Measurements from ENCODE around the gene FGD4.
"Not testable (repeated sequence)": the region's sequence is repeated elsewhere in the genome, so short reads cannot be mapped to it uniquely, and the experiment has no call there.

FGD4 gene

DNA sequence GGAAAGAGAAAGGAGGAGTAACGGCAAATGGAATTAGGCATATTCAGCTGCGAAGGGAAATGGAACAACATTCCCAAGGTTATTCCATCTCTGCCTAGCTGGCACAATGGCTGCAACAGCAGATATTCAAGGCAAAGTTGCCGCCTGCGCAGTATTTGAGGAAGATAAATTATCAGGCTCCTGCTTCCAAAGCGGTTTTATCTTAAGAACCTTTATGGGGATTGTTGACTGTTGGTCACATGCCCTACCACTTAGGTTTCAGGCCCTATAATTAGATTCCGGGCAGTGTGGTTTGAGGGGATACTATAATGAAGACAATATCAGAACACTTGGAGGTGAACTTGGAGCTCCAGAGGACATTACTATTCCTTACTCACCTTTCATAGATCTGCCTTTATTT, 99.7 kb downstream of the FGD4 start:
- Histone ChIP-seq H3K9ac (ENCODE audit: low read depth, low read length) (no peak overlapping the region), H3K4me1 (ENCODE audit: control insufficient read depth, insufficient read depth, low read length) (peaks cover 29% of the 10 kb centered on the region), H3K27me3 (ENCODE audit: control insufficient read depth, insufficient read depth, low read length) (no peaks in the 10 kb centered on the region), H3K36me3 (ENCODE audit: insufficient read depth, low read length) (no peaks in the 10 kb centered on the region), H3K4me2 (ENCODE audit: low read length) (no peak overlapping the region), H3K4me3 (ENCODE audit: low read length) (no peak overlapping the region), H3K9me3 (replicated peaks; ENCODE audit: low read length) (no peaks in the 10 kb centered on the region)

DNA sequence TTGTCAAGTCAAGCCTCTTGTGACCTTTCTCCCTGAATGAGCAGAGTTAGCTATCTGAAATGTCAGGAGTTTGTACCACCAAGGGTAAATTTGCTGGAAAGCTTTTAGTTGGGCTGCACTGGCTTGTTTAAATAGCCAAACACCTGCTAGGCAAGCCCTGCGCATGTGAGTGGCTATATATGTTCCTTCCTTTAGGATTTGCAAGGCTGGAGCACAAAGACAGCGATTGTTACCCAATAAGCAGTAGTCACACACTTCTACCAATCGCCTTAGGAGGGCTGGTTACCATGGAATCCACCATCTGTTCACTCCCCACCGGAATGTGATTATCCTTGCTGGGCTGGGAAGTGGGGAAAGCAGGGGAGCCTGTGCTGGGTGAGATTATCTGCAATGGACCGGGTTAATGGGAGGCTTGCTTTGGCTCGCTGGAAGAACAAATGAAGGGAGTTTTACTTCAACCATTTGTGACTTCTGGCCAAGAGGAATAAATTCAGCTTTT, 102.5 kb downstream of the FGD4 start:
- no peaks in the 10 kb centered on the region for H3K27me3 ChIP-seq (ENCODE audit: control insufficient read depth, insufficient read depth, low read length)
- H3K4me1 ChIP-seq (ENCODE audit: control insufficient read depth, insufficient read depth, low read length): peaks cover 37% of the 10 kb centered on the region
- peak overlapping the region; percentile 58 for H3K4me3 ChIP-seq (ENCODE audit: low read length)
- H3K9ac ChIP-seq (ENCODE audit: low read depth, low read length): peak overlapping the region; percentile 59
- H3K9me3 ChIP-seq (replicated peaks; ENCODE audit: low read length): no peaks in the 10 kb centered on the region
- H3K4me2 ChIP-seq (ENCODE audit: low read length): peak overlapping the region; percentile 74
- H3K36me3 ChIP-seq (ENCODE audit: insufficient read depth, low read length): no peaks in the 10 kb centered on the region

DNA sequence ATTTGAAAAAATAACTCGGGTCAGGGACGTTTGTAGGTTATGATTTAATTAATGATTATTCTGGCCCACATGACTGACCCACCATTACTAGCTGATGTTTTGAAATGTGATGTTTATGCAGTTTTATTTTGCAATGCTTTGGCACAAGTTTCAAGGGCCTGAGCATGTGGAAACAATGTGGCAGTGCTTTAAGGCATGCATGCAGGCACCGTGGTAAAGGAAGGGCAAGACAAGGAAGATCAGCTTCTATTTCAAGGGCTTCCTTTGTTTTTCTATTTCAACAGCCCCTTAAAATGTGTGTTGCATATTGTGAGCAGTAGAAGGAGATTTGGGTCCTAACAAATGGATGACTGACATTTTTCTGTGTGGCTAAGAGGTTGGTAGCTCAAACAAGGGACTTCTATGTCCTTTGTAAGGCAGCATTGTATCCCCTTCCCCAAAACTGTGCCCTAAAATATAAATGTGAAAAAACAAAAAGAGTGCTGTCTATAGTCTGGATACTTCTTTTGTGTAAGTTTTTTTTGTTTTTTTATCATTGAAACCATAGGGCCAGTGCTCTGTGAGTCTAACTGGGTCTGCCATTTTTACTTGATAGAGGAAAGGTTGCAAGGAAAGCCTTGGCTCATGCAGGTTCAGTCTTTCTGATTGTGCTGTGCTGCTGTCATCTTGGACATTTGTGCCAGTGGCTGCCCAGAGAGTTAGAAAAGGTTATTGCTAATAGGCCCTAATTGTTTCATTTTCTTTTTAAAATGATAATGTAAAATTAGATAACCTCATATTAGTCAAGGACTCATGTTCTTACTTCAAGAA, 103.5 kb downstream of the FGD4 start:
- H3K4me2 ChIP-seq (ENCODE audit: low read length): peak overlapping the region; percentile 74

DNA sequence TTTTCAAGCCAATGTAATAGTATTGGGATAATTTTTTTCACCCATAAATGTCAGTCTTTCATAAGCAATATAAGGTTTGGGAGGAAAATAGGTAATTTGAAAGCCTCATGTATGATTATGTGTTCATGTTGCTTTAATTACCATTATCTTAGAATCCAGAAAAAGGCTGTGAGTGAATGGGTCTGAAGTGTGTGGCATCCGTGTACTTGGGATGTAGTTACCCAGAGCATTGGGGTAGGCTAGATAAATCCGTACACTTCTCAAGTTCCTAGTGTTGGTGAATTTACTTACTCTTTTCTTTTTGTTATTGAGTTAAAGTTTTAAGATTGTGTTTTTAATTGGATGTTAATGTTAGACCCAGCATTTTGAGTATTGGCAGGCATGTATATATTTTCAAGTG, 104.4 kb downstream of the FGD4 start:
- H3K4me3 ChIP-seq (ENCODE audit: low read length): peak overlapping the region; percentile 58
- no peak overlapping the region for H3K9ac ChIP-seq (ENCODE audit: low read depth, low read length)
- no peaks in the 10 kb centered on the region for H3K27me3 ChIP-seq (ENCODE audit: control insufficient read depth, insufficient read depth, low read length)
- peak overlapping the region; percentile 74 for H3K4me2 ChIP-seq (ENCODE audit: low read length)
- peaks cover 37% of the 10 kb centered on the region for H3K4me1 ChIP-seq (ENCODE audit: control insufficient read depth, insufficient read depth, low read length)
- no peaks in the 10 kb centered on the region for H3K9me3 ChIP-seq (replicated peaks; ENCODE audit: low read length)
- H3K36me3 ChIP-seq (ENCODE audit: insufficient read depth, low read length): no peaks in the 10 kb centered on the region

More for the DNA sequence above, 103.5 kb downstream of the FGD4 start:
- no peaks in the 10 kb centered on the region for H3K36me3 ChIP-seq (ENCODE audit: insufficient read depth, low read length)
- peak overlapping the region; percentile 58 for H3K4me3 ChIP-seq (ENCODE audit: low read length)
- peak overlapping the region; percentile 59 for H3K9ac ChIP-seq (ENCODE audit: low read depth, low read length)
- no peaks in the 10 kb centered on the region for H3K9me3 ChIP-seq (replicated peaks; ENCODE audit: low read length)
- H3K27me3 ChIP-seq (ENCODE audit: control insufficient read depth, insufficient read depth, low read length): no peaks in the 10 kb centered on the region
- H3K4me1 ChIP-seq (ENCODE audit: control insufficient read depth, insufficient read depth, low read length): peaks cover 37% of the 10 kb centered on the region

DNA sequence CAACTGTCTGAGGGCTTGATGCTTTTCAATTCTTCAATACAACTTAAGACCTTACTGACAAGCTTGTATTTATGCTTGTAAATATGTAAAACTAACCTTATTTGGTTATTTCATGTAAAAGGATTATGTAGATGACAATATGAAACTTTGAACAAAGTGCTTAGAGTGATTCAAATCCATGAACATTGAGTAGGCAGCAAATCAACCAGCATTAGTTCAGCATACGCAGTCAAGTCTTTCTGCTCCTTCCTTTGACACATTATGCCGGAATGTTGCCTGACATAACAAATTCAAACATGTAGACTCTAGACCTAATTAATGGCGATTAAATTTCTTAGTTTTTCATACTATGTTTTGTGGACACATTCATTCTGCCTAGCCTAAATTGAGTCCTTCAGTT, 105.2 kb downstream of the FGD4 start:
- Histone ChIP-seq H3K36me3 (ENCODE audit: insufficient read depth, low read length) (no peaks in the 10 kb centered on the region), H3K4me2 (ENCODE audit: low read length) (peak overlapping the region; percentile 17), H3K4me1 (ENCODE audit: control insufficient read depth, insufficient read depth, low read length) (peaks cover 29% of the 10 kb centered on the region), H3K27me3 (ENCODE audit: control insufficient read depth, insufficient read depth, low read length) (no peaks in the 10 kb centered on the region), H3K9me3 (replicated peaks; ENCODE audit: low read length) (no peaks in the 10 kb centered on the region), H3K9ac (ENCODE audit: low read depth, low read length) (no peak overlapping the region), H3K4me3 (ENCODE audit: low read length) (no peak overlapping the region)

DNA sequence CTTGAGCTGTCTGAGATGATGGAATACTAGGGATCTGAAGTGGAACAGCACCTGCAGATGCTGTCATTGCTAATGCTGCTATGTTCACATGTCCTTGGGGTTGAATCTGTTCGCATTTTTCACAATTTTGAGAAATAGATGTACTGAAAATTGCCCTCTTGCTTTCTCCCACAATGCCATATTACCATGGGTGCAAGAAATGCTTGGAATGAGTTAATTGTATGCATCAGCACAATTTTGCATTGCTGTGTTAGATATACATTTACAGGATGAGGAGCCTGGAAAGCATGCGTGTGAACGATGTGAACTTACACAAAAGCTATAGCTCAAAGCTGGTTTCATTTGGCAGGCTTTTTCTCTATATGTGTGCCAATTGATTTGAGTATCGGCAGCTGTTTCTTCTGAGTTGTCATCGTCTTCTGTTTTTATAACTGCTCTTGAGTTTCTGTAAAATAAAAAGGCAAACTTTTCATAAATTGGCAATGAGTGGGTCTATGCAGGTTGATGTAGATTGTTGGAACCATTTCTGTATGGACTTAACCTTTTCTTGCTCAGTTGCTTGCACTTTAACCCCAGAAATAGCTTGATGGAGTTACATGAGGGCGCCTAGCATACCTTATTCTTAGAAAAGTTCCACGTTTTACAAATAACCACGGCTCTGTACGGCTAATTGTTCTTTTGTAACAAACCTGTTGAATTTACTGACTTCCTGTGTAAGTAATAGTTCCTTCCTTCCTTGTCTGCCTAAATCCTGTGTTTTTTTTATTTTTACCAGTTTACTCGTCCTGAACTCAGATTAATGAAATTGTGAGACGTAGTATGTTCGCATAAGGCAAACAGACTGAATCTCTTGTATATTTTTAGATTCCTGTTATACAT, 105.9 kb downstream of the FGD4 start:
- Histone ChIP-seq H3K36me3 (ENCODE audit: insufficient read depth, low read length) (no peaks in the 10 kb centered on the region), H3K4me1 (ENCODE audit: control insufficient read depth, insufficient read depth, low read length) (peaks cover 29% of the 10 kb centered on the region), H3K27me3 (ENCODE audit: control insufficient read depth, insufficient read depth, low read length) (no peaks in the 10 kb centered on the region), H3K9me3 (replicated peaks; ENCODE audit: low read length) (no peaks in the 10 kb centered on the region), H3K9ac (ENCODE audit: low read depth, low read length) (no peak overlapping the region), H3K4me2 (ENCODE audit: low read length) (peak overlapping the region; percentile 17), H3K4me3 (ENCODE audit: low read length) (no peak overlapping the region)

DNA sequence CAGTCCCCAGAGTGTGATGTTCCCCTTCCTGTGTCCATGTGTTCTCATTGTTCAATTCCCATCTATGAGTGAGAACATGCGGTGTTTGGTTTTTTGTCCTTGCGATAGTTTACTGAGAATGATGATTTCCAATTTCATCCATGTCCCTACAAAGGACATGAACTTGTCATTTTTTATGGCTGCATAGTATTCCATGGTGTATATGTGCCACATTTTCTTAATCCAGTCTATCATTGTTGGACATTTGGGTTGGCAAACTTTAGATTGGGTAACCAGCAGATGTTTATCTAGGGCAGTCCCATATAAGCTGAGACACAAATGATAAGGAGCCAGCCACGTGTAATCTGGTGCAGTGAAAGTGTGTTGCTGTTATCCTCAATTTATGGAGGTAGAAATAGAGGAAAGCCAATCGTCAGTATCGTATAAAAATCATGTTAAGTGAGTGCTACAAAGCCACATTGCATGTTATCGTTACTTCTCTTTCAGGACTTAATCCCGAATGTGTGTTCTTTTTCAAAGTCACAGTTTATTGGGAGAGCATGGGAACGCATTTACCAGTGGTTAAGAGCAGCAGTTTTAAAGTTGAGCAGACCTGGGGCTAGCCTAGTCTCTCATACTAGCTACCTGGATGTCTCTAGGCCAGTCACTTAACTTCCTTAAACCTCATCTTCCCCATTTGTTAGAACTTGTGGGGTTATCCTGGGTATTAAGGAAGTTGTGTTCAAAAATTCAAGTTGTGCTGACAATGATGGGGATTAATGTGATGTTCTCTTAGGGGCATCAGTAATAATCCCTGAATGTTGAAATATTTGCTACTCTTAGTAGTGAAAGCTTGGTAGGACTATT, 108.0 kb downstream of the FGD4 start:
- not testable (repeated sequence) for H3K27me3 ChIP-seq (ENCODE audit: control insufficient read depth, insufficient read depth, low read length); H3K36me3 ChIP-seq (ENCODE audit: insufficient read depth, low read length); H3K4me2 ChIP-seq (ENCODE audit: low read length); H3K4me3 ChIP-seq (ENCODE audit: low read length); H3K9me3 ChIP-seq (replicated peaks; ENCODE audit: low read length); H3K9ac ChIP-seq (ENCODE audit: low read depth, low read length)
- H3K4me1 ChIP-seq (ENCODE audit: control insufficient read depth, insufficient read depth, low read length): peaks cover 20% of the 10 kb centered on the region

DNA sequence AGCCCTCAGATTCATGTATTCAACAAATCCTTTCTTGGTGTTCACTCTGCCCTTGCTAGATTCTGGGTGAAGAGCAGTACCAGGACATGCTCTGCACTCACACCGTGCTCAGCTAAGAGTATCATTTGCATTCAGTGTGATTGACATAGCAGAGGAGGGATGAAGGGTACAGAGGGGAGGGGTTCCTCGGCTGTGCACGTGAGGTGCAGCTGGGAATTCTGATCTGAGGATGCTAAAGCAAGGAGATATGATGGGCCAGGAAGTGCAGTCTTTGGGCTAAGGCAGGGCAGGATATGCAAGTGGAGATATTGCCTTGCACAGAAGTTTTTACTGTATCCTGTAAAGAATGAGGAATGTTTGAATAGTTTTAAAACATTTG, 108.6 kb downstream of the FGD4 start:
- H3K4me1 ChIP-seq (ENCODE audit: control insufficient read depth, insufficient read depth, low read length): peaks cover 13% of the 10 kb centered on the region
- H3K36me3 ChIP-seq (ENCODE audit: insufficient read depth, low read length): no peaks in the 10 kb centered on the region

DNA sequence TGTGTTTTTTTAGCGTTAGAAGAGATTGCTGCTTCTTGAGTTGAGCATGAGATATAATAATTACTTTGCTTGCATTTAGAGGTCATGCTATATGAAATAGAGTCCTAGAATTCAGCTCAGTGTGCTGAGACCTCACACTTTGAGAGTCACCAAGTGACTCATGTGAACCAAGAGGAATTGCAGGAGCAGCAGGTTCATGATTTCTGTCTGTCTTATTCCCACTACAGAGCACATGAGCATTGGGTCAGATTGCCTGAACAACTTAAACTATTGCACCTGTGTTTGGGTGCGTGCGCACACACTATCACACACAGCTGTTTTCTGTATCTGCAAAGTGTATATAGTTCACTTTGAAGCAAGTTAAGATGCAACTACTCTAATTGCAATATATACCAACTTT, 109.3 kb downstream of the FGD4 start:
- Histone ChIP-seq H3K4me1 (ENCODE audit: control insufficient read depth, insufficient read depth, low read length) (peaks cover 8% of the 10 kb centered on the region), H3K9ac (ENCODE audit: low read depth, low read length) (no peak overlapping the region)

More for the DNA sequence above, 108.6 kb downstream of the FGD4 start:
- Histone ChIP-seq H3K4me2 (ENCODE audit: low read length) (no peak overlapping the region), H3K27me3 (ENCODE audit: control insufficient read depth, insufficient read depth, low read length) (no peaks in the 10 kb centered on the region), H3K4me3 (ENCODE audit: low read length) (no peak overlapping the region), H3K9ac (ENCODE audit: low read depth, low read length) (no peak overlapping the region), H3K9me3 (replicated peaks; ENCODE audit: low read length) (no peaks in the 10 kb centered on the region)

DNA sequence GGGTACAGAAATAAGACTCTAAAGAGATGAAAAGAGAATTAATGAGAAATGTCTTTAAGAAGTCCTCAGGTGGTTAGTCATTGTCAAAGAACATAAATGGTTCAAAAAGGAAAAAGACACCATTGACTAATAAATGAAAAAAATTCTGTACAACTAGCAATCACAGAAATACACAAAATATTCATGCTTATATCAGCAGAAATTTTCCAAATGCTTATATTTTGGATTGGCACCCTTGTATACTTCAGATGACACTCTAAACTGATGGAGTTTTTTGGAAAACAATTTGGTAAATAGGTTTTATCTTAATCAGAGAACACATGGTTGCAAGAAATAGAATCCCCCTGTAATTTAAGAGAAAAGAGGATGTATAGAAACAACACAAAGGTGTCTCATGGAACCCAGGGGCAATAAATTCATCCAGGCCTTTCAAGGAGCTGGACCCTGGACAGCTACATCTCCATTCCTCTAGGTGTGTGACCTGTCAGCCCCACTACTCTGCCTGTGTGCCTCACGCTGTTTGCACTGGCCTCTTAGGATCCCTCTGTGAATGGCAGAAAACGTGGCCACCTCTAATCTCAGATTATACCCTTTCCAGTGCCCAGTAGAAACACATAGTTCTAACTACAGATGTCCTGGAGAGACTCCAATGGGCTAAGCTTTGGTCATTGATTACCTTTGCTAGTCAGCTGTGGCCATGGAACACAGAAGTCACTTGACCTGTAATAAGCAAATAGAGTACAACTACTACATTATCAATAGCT, 110.2 kb downstream of the FGD4 start:
- Histone ChIP-seq H3K27me3 (ENCODE audit: control insufficient read depth, insufficient read depth, low read length) (no peaks in the 10 kb centered on the region), H3K9me3 (replicated peaks; ENCODE audit: low read length) (no peaks in the 10 kb centered on the region), H3K4me2 (ENCODE audit: low read length) (no peak overlapping the region), H3K9ac (ENCODE audit: low read depth, low read length) (no peak overlapping the region), H3K36me3 (ENCODE audit: insufficient read depth, low read length) (no peaks in the 10 kb centered on the region), H3K4me3 (ENCODE audit: low read length) (no peak overlapping the region), H3K4me1 (ENCODE audit: control insufficient read depth, insufficient read depth, low read length) (peaks cover 3% of the 10 kb centered on the region)

More for the DNA sequence above, 109.3 kb downstream of the FGD4 start:
- H3K27me3 ChIP-seq (ENCODE audit: control insufficient read depth, insufficient read depth, low read length): no peaks in the 10 kb centered on the region
- H3K4me2 ChIP-seq (ENCODE audit: low read length): no peak overlapping the region
- no peak overlapping the region for H3K4me3 ChIP-seq (ENCODE audit: low read length)
- H3K9me3 ChIP-seq (replicated peaks; ENCODE audit: low read length): no peaks in the 10 kb centered on the region
- no peaks in the 10 kb centered on the region for H3K36me3 ChIP-seq (ENCODE audit: insufficient read depth, low read length)

Data from skeletal muscle satellite cell (primary cell).